H54 (cell line): ENCODE results near the gene HSPA9.

ENCODE experiments used
- DNase-seq: peaks from one replicate; pipeline ENCODE4 v3.0.0; 2011; ENCODE audit warnings: low spot score, mixed read lengths; ENCODE audit not compliant: insufficient read length
- FAIRE-seq: peaks from 3 replicates; lab custom pipeline; 2011; peaks lifted over from hg19 to GRCh38; lab: Jason Lieb, UNC
- POLR2A ChIP-seq: IDR thresholded peaks from 2 replicates; pipeline ENCODE4 v1.6.1; 2011; ENCODE audit warnings: low read depth, mild to moderate bottlenecking, low read length

The HSPA9 gene

GRCh38 chr5:138580777-138581176 lies 5.6 kb upstream of the HSPA9 start:
- TF ChIP-seq POLR2A = no peak
- FAIRE-seq (no peak), DNase-seq (no peak)

- DNase-seq (no peak), FAIRE-seq (no peak)
- TF ChIP-seq POLR2A = no peak
These were observed 4.8 kb upstream of the HSPA9 start for GRCh38 chr5:138580001-138580400.

GRCh38 chr5:138579517-138579863 lies 4.3 kb upstream of the HSPA9 start:
- TF ChIP-seq POLR2A = no peak
- no peak for FAIRE-seq
- DNase-seq = no peak

GRCh38 chr5:138577452-138577851 lies 2.3 kb upstream of the HSPA9 start:
- DNase-seq = no peak
- no peak for TF ChIP-seq POLR2A
- no peak for FAIRE-seq

GRCh38 chr5:138574744-138575193 lies 432 bp downstream of the HSPA9 start:
- DNase-seq = peak; percentile 17
- TF ChIP-seq POLR2A = no peak
- FAIRE-seq = no peak

- no peak for DNase-seq
- no peak for TF ChIP-seq POLR2A
- FAIRE-seq = no peak
These were observed 1.1 kb downstream of the HSPA9 start for GRCh38 chr5:138573949-138574670.

GRCh38 chr5:138573223-138573622 lies 2.0 kb downstream of the HSPA9 start:
- TF ChIP-seq POLR2A = no peak
- FAIRE-seq (no peak), DNase-seq (no peak)

GRCh38 chr5:138570871-138571270 lies 4.3 kb downstream of the HSPA9 start:
- no peak for DNase-seq
- no peak for FAIRE-seq
- TF ChIP-seq POLR2A = no peak

GRCh38 chr5:138569782-138570181 lies 5.4 kb downstream of the HSPA9 start:
- DNase-seq = no peak
- no peak for FAIRE-seq
- TF ChIP-seq POLR2A = no peak

- DNase-seq (no peak), FAIRE-seq (no peak)
- no peak for TF ChIP-seq POLR2A
These were observed 7.0 kb downstream of the HSPA9 start for GRCh38 chr5:138568061-138568824.

- DNase-seq (no peak), FAIRE-seq (no peak)
- TF ChIP-seq POLR2A = no peak
These were observed 8.4 kb downstream of the HSPA9 start for GRCh38 chr5:138566792-138567191.

GRCh38 chr5:138565100-138565821 lies 9.9 kb downstream of the HSPA9 start:
- no peak for TF ChIP-seq POLR2A
- DNase-seq (no peak), FAIRE-seq (no peak)

- FAIRE-seq (no peak), DNase-seq (no peak)
- TF ChIP-seq POLR2A = no peak
These were observed 11.0 kb downstream of the HSPA9 start for GRCh38 chr5:138564242-138564641.
